Amniotic epithelial cell (primary cell): Measurements from ENCODE around the gene FLNB.
"Not testable (repeated sequence)": the region's sequence is repeated elsewhere in the genome, so short reads cannot be mapped to it uniquely, and the experiment has no call there.

ENCODE experiments used
- DNase-seq: peaks from one replicate; pipeline ENCODE4 v3.0.0-alpha.2; 2010; ENCODE audit warnings: low read depth

The FLNB gene

DNA sequence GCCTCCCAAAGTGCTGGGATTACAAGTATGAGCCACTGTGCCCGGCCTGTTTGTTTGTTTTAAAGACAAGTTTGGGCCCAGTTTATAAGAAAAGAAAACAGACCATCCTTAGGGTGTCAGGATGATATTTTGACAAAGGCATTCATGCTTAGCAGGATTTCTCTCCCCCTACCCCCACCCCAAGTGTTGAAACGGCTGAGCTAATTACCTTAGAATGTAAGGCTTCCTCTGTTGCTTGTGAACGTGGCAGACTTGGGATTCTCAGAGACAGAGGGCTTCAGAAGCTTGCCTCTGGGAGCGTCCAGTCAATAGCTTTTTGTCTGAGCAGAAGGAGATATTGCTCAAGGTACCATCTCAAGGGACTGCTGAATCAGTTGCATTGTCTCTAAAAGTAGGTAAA is 24.0 kb downstream of the FLNB start:
- peak; percentile 82 for DNase-seq

DNA sequence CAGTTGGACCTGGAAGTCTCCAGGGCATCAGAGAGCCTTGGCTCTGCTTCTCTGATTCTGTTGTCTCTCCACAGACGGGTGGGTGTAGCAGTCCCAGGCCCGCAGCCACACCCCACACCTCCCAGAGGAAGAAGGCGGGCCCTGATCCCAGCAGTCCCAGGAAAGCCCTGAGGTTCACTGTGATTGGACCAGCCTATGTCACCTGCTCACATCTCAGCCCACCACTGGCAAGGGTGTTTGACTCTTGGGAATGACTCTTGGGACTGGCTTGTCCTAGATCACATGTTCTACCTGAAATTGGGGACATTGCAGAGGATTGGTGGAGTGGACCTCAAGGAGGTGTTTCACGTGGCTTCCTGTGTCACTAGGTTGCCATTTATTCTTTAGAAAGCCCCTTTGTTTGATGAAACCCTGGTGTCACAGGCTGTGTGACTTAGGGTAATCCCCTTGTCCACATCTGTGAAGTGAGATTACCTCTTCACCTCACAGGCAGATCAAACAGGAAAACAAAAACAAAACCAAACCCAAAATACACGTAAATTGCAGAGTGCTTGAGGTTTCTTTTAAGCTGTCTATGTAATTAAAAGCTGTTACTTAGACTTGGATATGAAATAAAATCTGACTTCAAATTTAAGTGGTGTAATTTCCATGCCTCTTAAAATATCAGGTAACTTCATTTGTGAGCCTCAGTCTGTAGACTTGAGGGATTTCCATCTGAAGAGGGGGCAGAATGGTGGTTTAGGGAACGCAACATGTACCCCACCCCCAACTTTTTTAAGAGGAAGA is 26.7 kb downstream of the FLNB start:
- DNase-seq, result no peak

DNA sequence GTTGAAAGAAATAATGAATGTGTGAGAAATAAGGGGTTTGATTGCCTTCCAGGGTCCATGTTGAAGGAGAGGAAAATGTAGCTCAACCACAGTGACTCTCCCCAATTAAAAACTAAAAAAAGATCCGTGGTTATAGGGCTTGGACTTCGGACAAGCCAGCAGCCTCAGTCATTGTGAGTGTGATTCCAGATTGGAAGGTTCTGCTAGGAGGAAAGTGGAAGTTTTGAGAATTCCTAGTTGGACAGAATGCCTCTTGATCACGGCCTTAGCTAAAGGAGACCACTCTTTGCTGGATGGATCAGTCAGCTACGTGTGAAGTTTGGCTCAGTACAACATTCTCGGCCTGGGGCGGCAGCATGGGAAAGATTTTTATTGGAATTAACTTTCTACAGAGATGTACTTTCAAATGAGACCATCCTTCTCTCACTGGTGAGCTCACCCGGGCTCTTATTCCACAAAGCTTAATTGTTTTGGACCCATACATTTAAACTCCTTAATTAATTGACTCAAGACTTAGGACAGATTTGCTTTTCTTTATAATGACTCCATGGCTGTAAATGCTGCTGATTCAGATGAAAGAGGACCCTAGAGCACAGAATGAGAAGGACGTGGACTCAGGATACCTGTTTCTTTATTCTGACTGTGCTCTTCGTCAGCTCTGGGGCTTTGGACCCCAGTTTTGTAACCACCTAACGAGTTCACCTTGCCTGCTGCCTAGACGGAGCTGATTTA is 27.5 kb downstream of the FLNB start:
- DNase-seq, result no peak

DNA sequence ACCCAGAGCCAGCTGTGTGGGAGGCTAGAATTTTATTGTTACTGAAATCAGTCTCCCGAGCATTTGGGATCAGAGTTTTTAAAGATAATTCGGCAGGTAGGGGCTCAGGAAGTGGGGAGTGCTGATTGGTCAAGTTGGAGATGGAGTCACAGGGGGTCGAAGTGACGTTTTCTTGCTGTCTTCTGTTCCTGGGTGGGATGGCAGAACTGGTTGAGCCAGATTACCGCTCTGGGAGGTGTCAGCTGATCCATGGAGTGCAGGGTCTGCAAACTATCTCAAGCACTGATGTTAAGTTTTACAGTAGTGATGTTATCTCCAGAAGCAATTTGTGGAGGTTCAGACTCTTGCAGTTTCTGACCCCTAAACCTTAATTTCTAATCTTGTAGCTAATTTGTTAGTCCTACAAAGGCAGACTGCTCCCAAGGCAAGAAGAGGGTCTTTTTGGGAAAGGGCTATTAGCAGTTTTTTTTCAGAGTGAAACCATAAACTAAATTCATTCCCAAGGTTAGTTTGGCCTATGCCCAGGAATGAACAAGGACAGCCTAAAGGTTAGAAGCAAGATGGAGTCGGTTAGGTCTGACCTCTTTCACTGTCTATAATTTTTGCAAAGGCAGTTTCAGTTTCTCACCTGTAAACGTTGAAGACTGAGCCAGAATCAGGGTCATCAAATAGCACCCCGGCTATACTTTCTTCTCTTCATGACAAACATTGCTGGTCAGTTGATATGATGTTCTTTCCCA is 28.2 kb downstream of the FLNB start:
- DNase-seq, result no peak

DNA sequence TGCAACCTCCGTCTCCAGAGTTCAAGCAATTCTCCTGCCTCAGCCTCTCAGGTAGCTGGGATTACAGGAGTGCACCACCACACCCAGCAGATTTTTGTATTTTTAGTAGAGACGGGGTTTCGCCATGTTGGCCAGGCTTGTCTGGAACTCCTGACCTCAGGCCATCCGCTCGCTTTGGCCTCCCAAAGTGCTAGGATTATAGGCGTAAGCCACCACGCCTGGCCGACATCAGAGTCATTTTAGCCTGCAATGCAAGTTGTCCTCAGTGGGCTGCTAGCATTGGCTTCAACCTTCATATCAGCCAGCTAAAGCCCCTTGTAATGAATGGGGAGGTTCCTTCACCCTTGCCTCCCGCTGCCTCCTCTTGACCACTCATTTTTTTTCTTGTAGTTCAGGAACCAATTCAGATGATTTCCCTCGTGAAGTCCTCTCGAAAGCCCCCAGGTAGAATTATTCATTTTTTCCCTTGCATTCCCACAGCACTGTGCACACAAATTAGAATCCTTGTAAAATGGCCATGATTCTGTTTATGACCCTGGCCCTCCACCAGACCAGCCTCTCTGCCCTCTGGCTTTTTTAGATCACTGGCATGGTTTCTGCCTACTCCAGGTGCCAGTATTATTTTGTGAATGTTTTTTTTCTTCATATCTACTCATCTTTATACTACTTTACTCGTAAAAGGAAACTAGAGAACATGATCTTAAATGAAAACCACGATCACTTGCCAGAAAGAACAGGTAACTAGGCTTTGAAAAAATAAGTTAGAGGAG is 29.1 kb downstream of the FLNB start:
- DNase-seq, result no peak

DNA sequence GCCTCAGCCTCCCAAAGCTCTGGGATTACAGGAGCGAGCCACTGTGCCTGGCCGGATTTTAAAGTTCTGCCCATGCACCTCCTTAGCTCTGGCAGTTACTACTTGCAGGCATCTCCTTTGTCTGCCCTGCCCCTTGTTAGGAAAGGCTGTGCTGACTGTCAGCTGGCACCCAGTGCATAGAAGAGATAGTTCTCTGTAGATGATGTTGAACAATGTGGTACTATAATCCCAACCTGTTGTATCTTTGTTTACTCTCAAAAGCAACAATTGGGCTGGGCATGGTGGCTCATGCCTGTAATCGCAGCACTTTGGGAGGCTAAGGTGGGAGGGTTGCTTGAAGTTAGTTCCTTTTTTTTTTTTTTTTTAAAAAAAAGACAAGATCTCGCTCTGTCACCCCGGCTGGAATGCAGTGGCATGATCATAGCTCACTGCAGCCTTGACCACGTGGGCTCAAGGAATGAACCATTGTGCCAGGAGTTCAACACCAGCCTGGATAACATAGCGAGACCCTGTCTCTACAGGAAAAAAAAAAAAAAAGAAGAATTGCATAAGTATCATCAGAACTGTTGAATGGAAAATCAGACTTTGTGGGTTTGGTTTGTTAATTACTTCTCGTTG is 30.6 kb downstream of the FLNB start:
- DNase-seq, result no peak

DNA sequence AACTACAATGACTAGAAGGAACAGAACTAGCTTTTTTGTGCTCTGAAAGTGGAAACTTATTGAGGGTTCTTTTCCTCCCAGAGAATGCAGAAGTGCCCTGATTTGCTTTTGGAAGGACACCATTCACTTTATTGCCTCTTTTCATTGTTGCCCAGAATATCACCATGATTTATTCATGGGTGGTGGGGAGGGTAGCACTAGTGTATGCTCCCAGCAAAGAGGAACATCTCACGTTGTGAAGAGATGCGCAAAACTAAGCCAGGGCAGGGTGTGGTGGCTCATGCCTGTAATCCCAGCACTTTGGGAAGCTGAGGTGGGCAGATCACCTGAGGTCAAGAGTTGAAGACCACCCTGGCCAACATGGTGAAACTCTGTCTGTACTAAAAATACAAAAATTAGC is 31.4 kb downstream of the FLNB start:
- no peak for DNase-seq

DNA sequence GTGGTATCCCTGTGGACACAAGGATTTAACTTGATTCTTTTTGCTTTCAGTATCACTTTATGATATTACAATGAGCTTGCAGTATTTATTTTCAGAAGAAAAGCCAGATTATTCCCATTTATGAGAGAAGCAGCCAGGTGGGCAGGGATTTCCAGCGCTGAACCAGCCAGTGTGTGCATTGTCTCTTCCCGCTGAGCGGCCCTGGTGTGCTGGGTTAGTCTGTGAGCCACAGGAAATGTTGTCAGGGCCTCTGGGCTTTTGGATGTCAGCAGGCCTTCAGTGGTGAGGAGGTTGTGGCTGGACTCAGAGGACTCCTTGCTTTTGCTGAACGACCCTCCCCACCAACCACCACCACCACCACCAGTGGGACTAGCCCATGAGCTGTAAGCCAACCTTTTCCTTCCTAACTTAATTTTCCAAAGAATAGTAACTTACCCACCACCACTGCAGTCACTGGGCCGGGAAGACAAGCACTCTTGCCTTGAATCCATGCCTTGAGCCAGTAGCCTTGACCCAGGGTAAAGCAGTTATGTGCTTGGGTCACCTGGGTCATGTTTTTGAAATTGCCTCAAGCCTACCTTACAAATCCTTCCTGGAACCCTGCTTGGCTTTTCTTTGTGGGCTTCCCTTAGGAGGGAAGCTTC is 33.1 kb downstream of the FLNB start:
- DNase-seq, result peak; percentile 42

DNA sequence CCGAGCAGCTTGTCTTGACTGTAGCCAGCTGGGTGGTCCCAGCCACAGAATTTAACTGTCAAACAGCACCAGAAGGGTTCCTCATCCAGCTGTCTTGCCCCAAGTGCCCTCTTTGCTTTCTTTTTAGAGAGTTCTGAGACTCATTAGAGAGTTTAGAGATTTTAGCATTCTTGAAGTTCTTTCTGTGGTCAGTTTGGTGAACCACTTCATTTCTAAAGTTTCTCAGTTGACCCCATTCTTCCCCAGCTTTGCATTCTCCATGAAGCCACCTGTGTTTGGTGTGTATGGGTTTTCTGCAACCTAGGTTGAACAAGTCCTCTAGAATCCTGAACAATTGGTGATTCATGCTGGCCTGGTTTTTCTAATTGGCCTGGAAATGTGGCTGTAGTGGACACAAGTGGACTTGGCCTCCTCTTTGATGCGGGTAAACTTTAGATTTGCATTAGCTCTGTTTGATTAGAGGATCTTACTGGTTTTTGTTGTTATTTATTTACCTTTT is 33.7 kb downstream of the FLNB start:
- DNase-seq, result peak; percentile 90

DNA sequence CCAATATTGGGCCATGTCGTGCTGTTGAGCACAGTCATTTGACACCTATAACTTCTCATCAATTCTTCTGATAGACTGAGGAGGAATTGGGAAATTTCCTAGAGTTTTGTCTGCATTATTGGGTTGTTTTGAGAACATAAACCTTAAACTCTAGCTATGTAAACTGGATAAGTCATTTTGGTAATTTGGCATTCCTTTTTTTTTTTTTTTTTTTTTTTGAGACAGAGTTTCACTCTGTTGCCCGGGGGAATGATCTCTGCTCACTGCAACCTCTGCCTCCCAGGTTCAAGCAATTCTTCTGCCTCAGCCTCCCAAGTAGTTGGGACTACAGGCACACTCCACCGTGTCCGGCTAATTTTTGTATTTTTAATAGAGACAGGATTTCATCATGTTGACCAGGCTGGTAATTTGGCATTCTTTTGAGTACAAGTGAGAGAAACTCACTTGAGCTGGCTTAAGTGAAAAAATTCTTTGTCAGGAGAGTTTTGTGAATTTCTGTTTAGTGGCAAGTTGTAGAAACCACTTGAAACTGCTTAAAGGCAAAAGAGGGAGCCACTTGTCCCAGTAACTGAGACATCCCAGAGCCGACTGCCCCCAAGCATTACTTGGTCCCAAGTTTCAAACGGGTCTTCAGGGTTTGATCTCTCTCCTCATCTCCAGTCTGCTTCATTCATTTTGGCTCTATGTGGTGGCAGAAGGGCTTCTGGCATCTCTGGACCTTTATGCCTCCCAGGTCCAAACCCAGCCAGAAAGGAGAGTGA is 34.9 kb downstream of the FLNB start:
- no peak for DNase-seq

DNA sequence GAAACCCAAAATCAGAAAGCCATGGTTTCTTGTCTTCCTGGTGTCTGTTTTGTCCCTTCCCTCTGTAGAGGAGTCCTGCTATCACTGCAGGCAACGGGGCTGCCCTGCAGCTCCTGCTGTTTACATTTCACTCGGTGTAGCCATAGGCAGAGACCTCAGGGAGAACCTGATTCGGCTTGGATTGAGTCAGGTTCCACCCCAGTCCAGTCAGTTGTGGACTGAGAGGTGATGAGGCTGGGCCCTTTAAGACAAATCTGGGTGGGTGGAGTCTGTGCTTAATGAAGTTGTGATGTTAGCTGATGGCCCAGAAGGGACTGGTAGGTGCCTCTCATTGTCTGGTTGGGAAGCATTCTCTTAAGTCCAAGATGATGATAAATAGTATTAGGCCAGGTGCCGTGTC is 35.7 kb downstream of the FLNB start:
- no peak for DNase-seq

DNA sequence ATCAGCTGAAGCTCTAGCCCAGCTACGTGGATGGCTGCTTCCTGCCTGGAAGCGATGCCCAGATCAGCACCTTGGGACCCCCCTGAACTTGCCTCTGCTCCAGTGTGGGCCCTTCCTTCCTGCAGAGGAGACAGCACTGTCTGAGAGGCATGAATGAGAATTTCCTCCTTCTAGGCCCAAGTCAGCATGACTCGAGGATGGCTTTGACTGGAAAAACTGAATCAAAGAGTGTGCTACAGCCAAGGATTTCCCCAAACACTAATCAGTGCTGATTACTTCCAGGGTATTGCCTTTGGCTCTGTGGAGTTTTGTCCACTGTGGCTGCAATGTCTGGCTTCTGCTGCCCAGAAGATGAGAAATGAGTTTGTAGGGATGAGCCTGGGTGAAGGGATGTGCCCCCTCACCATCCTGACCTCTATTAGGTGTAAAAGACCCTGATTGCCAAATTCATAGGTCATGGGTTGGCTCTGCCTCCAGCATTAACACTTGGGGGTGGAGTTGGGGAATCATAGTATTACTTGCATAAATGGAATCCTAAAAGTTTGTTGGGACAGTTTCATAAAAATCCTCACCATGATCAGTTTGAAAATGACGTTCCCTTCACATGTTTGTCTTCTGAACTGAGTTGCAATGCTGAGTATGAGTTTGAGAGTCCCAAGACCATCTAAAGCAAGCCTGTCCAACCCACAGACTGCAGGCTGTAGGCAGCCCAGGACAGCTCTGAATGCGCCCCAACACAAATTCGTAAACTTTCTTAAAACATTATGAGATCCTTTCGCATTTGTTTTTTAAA is 36.7 kb downstream of the FLNB start:
- no peak for DNase-seq

DNA sequence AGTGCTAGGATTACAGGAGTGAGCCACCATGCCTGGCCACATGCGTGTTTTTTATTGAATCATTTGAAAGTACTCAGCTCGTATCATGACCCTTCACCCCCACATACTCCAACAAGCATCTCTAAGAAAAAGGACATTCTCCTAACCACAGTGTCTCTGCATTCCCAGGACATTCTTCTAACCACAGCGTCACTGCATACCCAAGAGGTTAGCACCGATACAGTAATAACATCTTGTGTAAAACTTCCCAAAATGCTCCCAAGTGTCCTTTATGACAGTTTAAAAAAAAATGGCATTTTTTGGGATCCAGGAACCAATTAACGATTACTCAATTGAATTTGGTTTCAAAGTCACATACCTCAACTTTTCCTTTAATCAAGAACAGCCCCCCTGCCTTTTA is 39.6 kb downstream of the FLNB start:
- DNase-seq, result peak; percentile 84

DNA sequence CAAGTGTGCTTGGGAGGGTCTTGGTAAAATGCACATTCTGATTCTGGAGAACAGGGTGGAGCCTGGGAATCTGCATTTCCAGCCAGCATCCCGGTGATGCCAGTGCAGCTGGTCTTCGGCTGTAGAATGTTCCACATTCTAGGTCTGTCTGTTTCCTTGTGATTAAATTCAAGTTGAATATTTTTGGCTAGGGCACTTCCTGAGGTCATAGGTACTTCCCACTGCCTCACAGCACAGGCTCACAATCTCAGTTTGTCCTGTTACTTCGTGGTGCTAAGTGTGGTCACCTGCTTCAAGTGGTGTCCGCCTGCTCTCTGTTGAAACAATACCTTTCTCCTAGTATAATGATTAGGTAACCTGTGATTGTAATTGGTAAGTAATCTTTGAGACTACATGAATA is 40.1 kb downstream of the FLNB start:
- no peak for DNase-seq

DNA sequence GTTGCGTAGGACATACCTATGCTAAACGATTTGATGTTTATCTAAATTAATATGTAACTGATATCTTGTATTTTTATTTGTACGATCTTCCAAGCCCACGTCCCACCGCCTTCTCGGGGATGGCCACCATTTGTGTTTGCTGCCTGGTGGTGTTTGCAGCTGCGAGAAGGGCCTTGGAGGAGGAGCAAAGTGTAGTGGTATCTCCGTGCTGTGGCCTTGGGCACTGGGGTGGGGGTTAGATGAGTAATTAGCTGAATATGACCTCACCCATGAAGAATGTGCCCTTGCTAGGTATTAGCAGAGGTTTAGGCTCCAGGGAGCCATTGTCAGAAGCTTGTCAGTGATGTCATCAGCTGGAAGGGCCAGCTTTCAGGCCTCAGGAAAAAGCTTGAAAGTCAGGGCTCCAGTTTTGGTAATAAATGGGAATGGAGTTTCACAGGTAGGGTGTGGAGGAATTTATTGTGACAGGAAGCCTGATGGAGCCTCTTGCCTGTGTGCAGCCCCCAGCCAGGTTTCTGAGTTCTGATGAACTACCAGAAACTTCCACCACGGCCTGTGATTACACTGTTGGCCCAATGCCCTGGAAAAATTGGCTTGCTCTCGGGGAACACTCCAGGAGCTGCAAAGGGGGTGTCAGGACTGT is 41.0 kb downstream of the FLNB start:
- peak; percentile 92 for DNase-seq

DNA sequence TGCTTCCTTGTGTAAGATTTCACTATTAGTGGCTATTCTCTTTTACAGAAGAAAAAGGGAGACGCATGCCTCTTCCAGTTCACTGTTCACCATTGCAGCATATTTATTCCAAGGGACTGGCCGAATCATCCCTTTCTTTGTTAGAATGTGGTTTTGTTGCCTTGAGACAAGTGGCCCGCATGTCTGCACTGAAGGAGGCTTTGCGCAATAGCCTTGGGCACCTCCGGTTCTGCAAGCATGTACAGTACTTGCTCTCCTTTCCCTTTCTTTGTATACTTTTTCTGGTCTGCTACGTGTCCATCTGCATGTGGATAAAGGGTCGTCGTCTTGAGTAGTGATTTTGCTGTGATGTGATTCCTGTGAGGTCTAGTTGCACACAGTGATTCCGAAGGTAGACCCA is 43.0 kb downstream of the FLNB start:
- DNase-seq, result peak; percentile 94

DNA sequence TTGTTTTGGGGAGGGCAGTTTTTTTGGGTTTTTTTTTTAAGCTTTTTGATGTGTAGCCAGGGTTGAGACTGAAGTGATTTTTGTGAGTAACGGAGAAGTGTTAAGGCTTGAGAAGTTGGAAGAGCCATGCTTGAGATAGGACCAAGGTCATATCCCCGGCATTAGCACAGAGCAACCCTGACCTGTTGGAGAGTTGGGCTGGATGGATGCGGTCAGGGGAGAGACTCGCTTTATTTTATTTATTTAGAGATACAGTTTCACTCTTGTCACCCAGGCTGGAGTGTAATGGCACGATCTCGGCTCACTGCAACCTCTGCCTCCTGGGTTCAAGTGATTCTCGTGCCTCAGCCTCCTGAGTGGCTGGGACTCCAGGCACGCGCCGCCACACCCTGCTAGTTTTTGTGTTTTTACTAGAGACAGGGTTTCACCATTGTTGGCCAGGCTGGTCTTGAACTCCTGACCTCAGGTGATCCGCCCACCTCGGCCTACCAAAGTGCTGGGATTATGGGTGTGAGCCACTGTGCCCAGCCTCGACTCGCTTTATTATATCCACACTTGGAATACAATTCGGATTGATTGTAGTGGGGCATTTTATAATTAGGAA is 43.5 kb downstream of the FLNB start:
- not testable (repeated sequence) for DNase-seq
